ENCODE measurements around the gene B3GNT3.

DNA sequence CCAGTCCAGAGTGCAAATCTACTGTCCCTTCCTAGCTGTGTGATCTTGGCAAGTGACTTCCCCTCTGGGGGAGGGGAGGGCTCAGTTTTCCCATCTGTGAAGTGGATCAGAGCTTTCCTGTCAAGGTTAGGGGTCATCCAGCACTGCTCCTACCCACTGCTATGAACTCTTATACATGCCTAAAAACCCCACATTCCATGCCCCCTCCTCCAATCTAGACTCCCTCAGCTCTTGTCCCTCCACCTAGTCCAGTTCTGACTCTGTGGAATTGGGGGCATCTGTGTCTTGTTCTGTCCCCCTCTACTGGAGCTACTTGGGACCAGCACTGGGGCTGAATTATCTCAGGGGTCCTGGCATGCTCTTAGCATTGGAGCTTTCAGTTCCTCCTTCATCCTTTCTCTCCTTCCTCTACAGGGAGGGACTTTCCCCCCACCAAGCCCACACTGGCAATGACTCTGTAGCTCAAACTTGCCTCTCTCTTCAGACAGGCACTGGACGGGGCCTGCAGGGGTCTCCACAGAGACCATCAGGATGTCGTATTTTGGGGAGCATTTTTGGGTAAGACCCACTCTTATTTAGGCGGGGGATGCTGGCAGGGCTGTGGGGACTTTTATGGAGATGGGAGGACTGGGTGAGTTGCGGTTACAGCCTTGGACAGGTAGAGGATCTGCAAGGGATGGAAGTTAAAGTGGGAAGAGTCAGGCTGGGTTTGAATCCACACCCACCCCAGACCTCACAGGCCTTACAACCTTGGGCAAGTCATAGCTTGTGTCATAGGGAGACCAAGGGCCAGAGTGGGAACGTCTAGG, 40.1 kb upstream of the B3GNT3 start:
- TF ChIP-seq, protein P1, sequence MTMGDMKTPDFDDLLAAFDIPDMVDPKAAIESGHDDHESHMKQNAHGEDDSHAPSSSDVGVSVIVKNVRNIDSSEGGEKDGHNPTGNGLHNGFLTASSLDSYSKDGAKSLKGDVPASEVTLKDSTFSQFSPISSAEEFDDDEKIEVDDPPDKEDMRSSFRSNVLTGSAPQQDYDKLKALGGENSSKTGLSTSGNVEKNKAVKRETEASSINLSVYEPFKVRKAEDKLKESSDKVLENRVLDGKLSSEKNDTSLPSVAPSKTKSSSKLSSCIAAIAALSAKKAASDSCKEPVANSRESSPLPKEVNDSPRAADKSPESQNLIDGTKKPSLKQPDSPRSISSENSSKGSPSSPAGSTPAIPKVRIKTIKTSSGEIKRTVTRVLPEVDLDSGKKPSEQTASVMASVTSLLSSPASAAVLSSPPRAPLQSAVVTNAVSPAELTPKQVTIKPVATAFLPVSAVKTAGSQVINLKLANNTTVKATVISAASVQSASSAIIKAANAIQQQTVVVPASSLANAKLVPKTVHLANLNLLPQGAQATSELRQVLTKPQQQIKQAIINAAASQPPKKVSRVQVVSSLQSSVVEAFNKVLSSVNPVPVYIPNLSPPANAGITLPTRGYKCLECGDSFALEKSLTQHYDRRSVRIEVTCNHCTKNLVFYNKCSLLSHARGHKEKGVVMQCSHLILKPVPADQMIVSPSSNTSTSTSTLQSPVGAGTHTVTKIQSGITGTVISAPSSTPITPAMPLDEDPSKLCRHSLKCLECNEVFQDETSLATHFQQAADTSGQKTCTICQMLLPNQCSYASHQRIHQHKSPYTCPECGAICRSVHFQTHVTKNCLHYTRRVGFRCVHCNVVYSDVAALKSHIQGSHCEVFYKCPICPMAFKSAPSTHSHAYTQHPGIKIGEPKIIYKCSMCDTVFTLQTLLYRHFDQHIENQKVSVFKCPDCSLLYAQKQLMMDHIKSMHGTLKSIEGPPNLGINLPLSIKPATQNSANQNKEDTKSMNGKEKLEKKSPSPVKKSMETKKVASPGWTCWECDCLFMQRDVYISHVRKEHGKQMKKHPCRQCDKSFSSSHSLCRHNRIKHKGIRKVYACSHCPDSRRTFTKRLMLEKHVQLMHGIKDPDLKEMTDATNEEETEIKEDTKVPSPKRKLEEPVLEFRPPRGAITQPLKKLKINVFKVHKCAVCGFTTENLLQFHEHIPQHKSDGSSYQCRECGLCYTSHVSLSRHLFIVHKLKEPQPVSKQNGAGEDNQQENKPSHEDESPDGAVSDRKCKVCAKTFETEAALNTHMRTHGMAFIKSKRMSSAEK (CRISPR knock-in tag; IDR thresholded peaks at IDR 0.05; ENCODE audit: borderline replicate concordance) = no peak
- no peak for TF ChIP-seq MXD4 (CRISPR knock-in tag; IDR thresholded peaks at IDR 0.05; ENCODE audit: borderline replicate concordance)

Data from WTC11 (cell line).